ENCODE measurements around the gene SF3B1.

GRCh38 chr2:197353393-197354168 is 81.2 kb downstream of the SF3B1 start:
- TF ChIP-seq CTCF (IDR thresholded peaks at IDR 0.05), result no peak
- TF ChIP-seq POLR2AphosphoS5 (IDR thresholded peaks at IDR 0.05; ENCODE audit: insufficient read depth in 1 of 2, low read depth in 1 of 2), result no peak
- no peak for TF ChIP-seq POLR2A (IDR thresholded peaks at IDR 0.05)

All from vagina (tissue), 2 donors.